GM21723 (cell line): ENCODE data around the gene SLC50A1.
A peak's percentile ranks its signal among the peaks of the same experiment; 100 is the strongest.

ENCODE experiments used
- ATAC-seq: cut with Tn5 transposase; IDR thresholded peaks from one replicate; pipeline ENCODE4 v1.9.1; 2021; ENCODE audit warnings: mild to moderate bottlenecking, moderate library complexity; ENCODE audit not compliant: unreplicated experiment

Gene SLC50A1

GRCh38 chr1:155135415-155136028 lies at the start of gene SLC50A1:
Gene SLC50A1, plus strand, starts transcription at chr1:155135852. Its CDS starts 60 bp downstream, at chr1:155135912.
- peak; percentile 66 for ATAC-seq

- ATAC-seq: no peak
These were observed 49.4 kb upstream of the SLC50A1 start for GRCh38 chr1:155086128-155086741.

- ATAC-seq: no peak
These were observed 48.7 kb upstream of the SLC50A1 start for GRCh38 chr1:155086856-155087535.

GRCh38 chr1:155091071-155092051 lies 44.3 kb upstream of the SLC50A1 start:
- ATAC-seq: no peak

- ATAC-seq: no peak
These were observed 43.5 kb upstream of the SLC50A1 start for GRCh38 chr1:155092131-155092530.

GRCh38 chr1:155092641-155093040 lies 43.0 kb upstream of the SLC50A1 start:
- no peak for ATAC-seq

GRCh38 chr1:155093911-155094621 lies 41.6 kb upstream of the SLC50A1 start:
- ATAC-seq: no peak

GRCh38 chr1:155094622-155094948 lies 41.1 kb upstream of the SLC50A1 start:
- ATAC-seq: no peak

- no peak for ATAC-seq
These were observed 36.3 kb upstream of the SLC50A1 start for GRCh38 chr1:155099331-155099730.

GRCh38 chr1:155103325-155103724 lies 32.3 kb upstream of the SLC50A1 start:
- ATAC-seq: no peak

- ATAC-seq: no peak
These were observed 30.8 kb upstream of the SLC50A1 start for GRCh38 chr1:155104605-155105534.

GRCh38 chr1:155105604-155106011 lies 30.0 kb upstream of the SLC50A1 start:
- no peak for ATAC-seq

GRCh38 chr1:155106862-155107261 lies 28.8 kb upstream of the SLC50A1 start:
- no peak for ATAC-seq

- no peak for ATAC-seq
These were observed 28.1 kb upstream of the SLC50A1 start for GRCh38 chr1:155107309-155108264.

- no peak for ATAC-seq
These were observed 27.4 kb upstream of the SLC50A1 start for GRCh38 chr1:155108296-155108695.

GRCh38 chr1:155110381-155110780 lies 25.3 kb upstream of the SLC50A1 start:
- ATAC-seq: no peak

GRCh38 chr1:155110826-155111225 lies 24.8 kb upstream of the SLC50A1 start:
- no peak for ATAC-seq

GRCh38 chr1:155113450-155113980 lies 22.1 kb upstream of the SLC50A1 start:
- no peak for ATAC-seq
